Sigmoid colon (tissue), 7 donors: ENCODE data around the gene WDR88. TPM values are rescaled to one million over a fixed set of nuclear protein-coding genes. Genes with fewer than 3 reads are reported as not detected.
"Not testable (repeated sequence)": the region's sequence is repeated elsewhere in the genome, so short reads cannot be mapped to it uniquely, and the experiment has no call there.

ENCODE experiments used
- DNase-seq: peaks from one replicate; pipeline ENCODE4 v3.0.0-alpha.2; 2019
- H3K27ac ChIP-seq, 4 donors: fragments of 200-600 bp; sonication (generic); one replicate each; pipeline ENCODE4 v1.5.1; 2016 to 2019; ENCODE audit warnings: mild to moderate bottlenecking in 1 of 4
- H3K27me3 ChIP-seq, 3 donors: fragments of 200-600 bp; sonication (generic); one replicate each; pipeline ENCODE4 v1.5.1; 2019; ENCODE audit warnings: mild to moderate bottlenecking in 1 of 3
- H3K36me3 ChIP-seq, 4 donors: fragments of 200-600 bp; sonication (generic); one replicate each; pipeline ENCODE4 v1.5.1; 2016 to 2019
- H3K4me1 ChIP-seq, 4 donors: fragments of 200-600 bp; sonication (generic); one replicate each; pipeline ENCODE4 v1.5.1; 2017 to 2019
- H3K4me3 ChIP-seq, 4 donors: fragments of 200-600 bp; sonication (generic); one replicate each; pipeline ENCODE4 v1.5.1; 2017 to 2019; ENCODE audit warnings: mild to moderate bottlenecking in 2 of 4, moderate library complexity in 1 of 4
- H3K9me3 ChIP-seq, 4 donors: fragments of 200-600 bp in 3 of 4; sonication (generic) in 3 of 4; one replicate each; pipeline versions ENCODE4 v1.5.1 to v1.6.1; 2013 to 2019
- CTCF ChIP-seq, 4 experiments: fragments of 450-650 bp in 3 of 4; fragments of 200-600 bp in 1 of 4; IDR thresholded peaks; one replicate each; pipeline ENCODE4 v1.5.1; 2016 to 2019; ENCODE audit warnings: antibody characterized with exemption in 4 of 4, mild to moderate bottlenecking in 3 of 4, moderate library complexity in 2 of 4
- EP300 ChIP-seq, 4 donors: sonication (generic); formaldehyde crosslinking; IDR thresholded peaks; one replicate each; pipeline ENCODE4 v1.6.1; 2017; ENCODE audit warnings: antibody characterized with exemption in 4 of 4
- POLR2A ChIP-seq, 2 donors: fragments of 450-650 bp; IDR thresholded peaks; one replicate each; pipeline ENCODE4 v1.6.1; 2016; ENCODE audit warnings: antibody characterized with exemption in 2 of 2, mild to moderate bottlenecking in 2 of 2, moderate library complexity in 2 of 2
- POLR2AphosphoS5 ChIP-seq, 4 donors: sonication (generic); formaldehyde crosslinking; IDR thresholded peaks; one replicate each; pipeline ENCODE4 v1.6.1; 2017; ENCODE audit warnings: antibody characterized with exemption in 4 of 4
- WGBS, 2 donors: extraction: QIAGEN DNeasy Blood & Tissue Kit; methylation state at CpG; one replicate each; pipeline ENCODE4 v1.1.7; 2013; 5-methylcytosine and 5-hydroxymethylcytosine counted together
- intact Hi-C: fragments of 100-400 bp; cut with DNase I; formaldehyde crosslinking; loops from one replicate; pipeline ENCODE4 v1.15.1; 2023
- polyA plus RNA-seq, 3 donors: library from polyadenylated mRNA; stranded (reverse); fragments of 200-250 nt; gene quantifications; one replicate each; pipeline ENCODE4 v1.2.3, GENCODE V29; 2013
- total RNA-seq, 4 donors: library from RNA; depleted of rRNA; stranded (reverse); fragments of >200 nt; gene quantifications; one replicate each; pipeline ENCODE4 v1.1.0, GENCODE V29; 2016
- donor health status: healthy with polysubstance abuse.
- donor health status: Bipolar disorder and iron deficiency.
- donor health status: healthy.

WDR88 gene
- total and polyA plus RNA-seq, 7 donors, result not detected

GRCh38 chr19:33124207-33125098, 7.5 kb upstream of the WDR88 start:
- no peak for TF ChIP-seq POLR2AphosphoS5 (IDR thresholded peaks at IDR 0.05)
- no peak for TF ChIP-seq CTCF (IDR thresholded peaks at IDR 0.05)
- TF ChIP-seq POLR2A (IDR thresholded peaks at IDR 0.05), result no peak
- no peak for TF ChIP-seq EP300 (IDR thresholded peaks at IDR 0.05)

DNA sequence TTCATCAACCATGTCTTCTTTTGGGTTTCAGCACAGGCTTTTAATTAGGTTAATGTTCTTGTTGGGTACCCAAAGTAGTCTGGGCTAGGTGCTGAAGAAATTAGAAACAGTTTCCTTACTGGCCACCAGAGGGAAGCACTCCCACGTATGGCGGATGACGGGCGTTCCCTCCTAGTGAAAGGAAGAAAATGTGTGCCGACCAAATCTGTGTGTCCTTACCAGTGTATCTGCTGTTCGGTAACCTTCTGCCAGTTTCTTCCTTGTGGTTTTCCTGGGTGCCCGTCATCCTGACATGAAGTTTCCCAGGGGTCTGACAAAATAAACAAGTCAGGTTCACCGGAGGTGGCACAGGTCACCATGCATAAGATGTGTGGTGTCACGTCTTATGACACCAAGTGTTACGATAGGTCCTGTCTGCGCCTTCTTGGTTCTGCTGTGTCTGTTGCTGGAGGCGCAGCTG, 6.0 kb upstream of the WDR88 start:
- Histone ChIP-seq H3K4me1 (no peaks in the 10 kb centered on the region), H3K27me3 (no peaks in the 10 kb centered on the region), H3K4me3 (no peak overlapping the region), H3K27ac (no peak overlapping the region), H3K9me3 (no peaks in the 10 kb centered on the region), H3K36me3 (peaks cover 6 to 77% (median 30%) of the 10 kb centered on the region in 4 donors)
- intact Hi-C loops, result loop anchor here (10.0 kb wide), 1 partner anchor 151 kb away; the partner anchor contains the start of genes CEP89 and FAAP24
- TF ChIP-seq POLR2AphosphoS5 (IDR thresholded peaks at IDR 0.05) (no peak), CTCF (IDR thresholded peaks at IDR 0.05) (peak in 3 of 4 experiments; percentile 65 to 83 (median 68)), EP300 (IDR thresholded peaks at IDR 0.05) (no peak), POLR2A (IDR thresholded peaks at IDR 0.05) (no peak)
- 37 to 41% methylated on average over 12 of the region's 12 CpGs for WGBS, 2 donors
- DNase-seq, result peak; percentile 74

More at GRCh38 chr19:33124207-33125098, 7.5 kb upstream of the WDR88 start:
- no peaks in the 10 kb centered on the region for H3K4me1 ChIP-seq
- H3K27ac ChIP-seq, result no peak overlapping the region
- H3K27me3 ChIP-seq, result no peaks in the 10 kb centered on the region
- no peaks in the 10 kb centered on the region for H3K9me3 ChIP-seq
- peaks cover 6 to 69% (median 28%) of the 10 kb centered on the region in 4 donors for H3K36me3 ChIP-seq
- H3K4me3 ChIP-seq, result no peak overlapping the region
- no peak for DNase-seq
- intact Hi-C loops, result loop anchor here (10.0 kb wide), 1 partner anchor 150 kb away; the partner anchor contains the start of genes CEP89 and FAAP24
- WGBS, 2 donors, result 80 to 81% methylated on average over 10 of the region's 10 CpGs

DNA sequence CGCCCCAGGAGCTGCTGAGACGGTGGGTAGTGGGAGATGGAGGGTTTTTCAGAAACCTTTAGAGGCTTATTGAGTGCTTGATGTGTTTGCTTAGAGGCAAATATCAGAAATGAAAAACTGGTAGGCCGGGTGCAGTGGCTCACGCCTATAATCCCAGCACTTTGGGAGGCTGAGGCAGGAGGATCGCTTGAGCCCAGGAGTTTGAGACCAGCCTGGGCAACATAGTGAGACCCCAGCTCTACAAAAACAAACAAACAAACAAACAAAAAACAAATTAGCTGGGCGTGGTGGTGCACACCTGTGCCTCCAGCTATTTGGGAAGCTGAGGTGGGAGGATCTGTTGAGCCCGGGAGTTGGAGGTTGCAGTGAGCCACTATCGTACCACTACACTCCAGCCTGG, 5.2 kb upstream of the WDR88 start:
- H3K9me3 ChIP-seq, H3K27ac ChIP-seq, DNase-seq, H3K4me1 ChIP-seq, H3K27me3 ChIP-seq, H3K4me3 ChIP-seq: not testable (repeated sequence)
- WGBS, 2 donors, result 95% methylated on average over 8 of the region's 8 CpGs
- intact Hi-C loops, result loop anchor here (10.0 kb wide), 1 partner anchor 152 kb away; the partner anchor contains the start of genes CEP89 and FAAP24
- peaks cover 6 to 77% (median 26%) of the 10 kb centered on the region in 4 donors for H3K36me3 ChIP-seq

- H3K27me3 ChIP-seq, result peaks cover 6 to 7% (median 7%) of the 10 kb centered on the region in 3 donors
- TF ChIP-seq CTCF (IDR thresholded peaks at IDR 0.05), result no peak
- TF ChIP-seq EP300 (IDR thresholded peaks at IDR 0.05), result no peak
- no peak overlapping the region for H3K4me3 ChIP-seq
- no peak for DNase-seq
- peaks cover 6 to 58% (median 21%) of the 10 kb centered on the region in 4 donors for H3K36me3 ChIP-seq
- H3K27ac ChIP-seq, result no peak overlapping the region
- WGBS, 2 donors, result 92 to 96% methylated on average over 6 of the region's 6 CpGs
- peaks cover 0 to 6% (median 0%) of the 10 kb centered on the region in 4 donors for H3K4me1 ChIP-seq
- intact Hi-C loops, result loop anchor here (10.0 kb wide), 1 partner anchor 155 kb away; the partner anchor contains the start of genes CEP89 and FAAP24
- H3K9me3 ChIP-seq, result no peaks in the 10 kb centered on the region
These were observed 2.0 kb upstream of the WDR88 start for GRCh38 chr19:33129901-33130300.

- no peak for DNase-seq
- TF ChIP-seq POLR2A (IDR thresholded peaks at IDR 0.05) (no peak), POLR2AphosphoS5 (IDR thresholded peaks at IDR 0.05) (no peak), CTCF (IDR thresholded peaks at IDR 0.05) (no peak), EP300 (IDR thresholded peaks at IDR 0.05) (no peak)
- H3K36me3 ChIP-seq, result peaks cover 6 to 52% (median 21%) of the 10 kb centered on the region in 4 donors
- H3K9me3 ChIP-seq, result no peaks in the 10 kb centered on the region
- peaks cover 0 to 6% (median 0%) of the 10 kb centered on the region in 4 donors for H3K4me1 ChIP-seq
- H3K27ac ChIP-seq, result no peak overlapping the region
- H3K27me3 ChIP-seq, result peaks cover 7 to 12% (median 12%) of the 10 kb centered on the region in 3 donors
- WGBS, 2 donors, result 91 to 94% methylated on average over 6 of the region's 6 CpGs
- intact Hi-C loops, result no loop called here
- no peak overlapping the region for H3K4me3 ChIP-seq
These were observed 1.5 kb upstream of the WDR88 start for GRCh38 chr19:33130433-33130832.
